CD4-positive, alpha-beta T cell treated with Interleukin-15 for 1 hour (primary cell): ENCODE data around the gene GLI1.
"Not testable (repeated sequence)": the region's sequence is repeated elsewhere in the genome, so short reads cannot be mapped to it uniquely, and the experiment has no call there.

ENCODE experiments used
- DNase-seq: peaks from one replicate; pipeline ENCODE4 v3.0.0-alpha.2; 2020

Gene GLI1

GRCh38 chr12:57459750-57460467, at the start of gene GLI1:
Gene GLI1, plus strand, starts transcription at chr12:57459785. Its CDS starts 3,907 bp downstream, at chr12:57463692.
- no peak for DNase-seq

GRCh38 chr12:57410534-57410933, 49.1 kb upstream of the GLI1 start:
- DNase-seq, result no peak

GRCh38 chr12:57414160-57414559, 45.4 kb upstream of the GLI1 start:
- DNase-seq, result not testable (repeated sequence)

- DNase-seq, result no peak
Observed at GRCh38 chr12:57415088-57415487, 44.5 kb upstream of the GLI1 start.

- DNase-seq, result no peak
Observed at GRCh38 chr12:57416039-57416996, 43.3 kb upstream of the GLI1 start.

- no peak for DNase-seq
Observed at GRCh38 chr12:57418255-57418654, 41.3 kb upstream of the GLI1 start.

GRCh38 chr12:57419495-57419894, 40.1 kb upstream of the GLI1 start:
- DNase-seq, result no peak

GRCh38 chr12:57420482-57420881, 39.1 kb upstream of the GLI1 start:
- no peak for DNase-seq

- not testable (repeated sequence) for DNase-seq
Observed at GRCh38 chr12:57426948-57427347, 32.6 kb upstream of the GLI1 start.

- no peak for DNase-seq
Observed at GRCh38 chr12:57428965-57429364, 30.6 kb upstream of the GLI1 start.

GRCh38 chr12:57429473-57430111, 30.0 kb upstream of the GLI1 start:
- no peak for DNase-seq

GRCh38 chr12:57430112-57430930, 29.3 kb upstream of the GLI1 start:
- no peak for DNase-seq

- peak; percentile 96 for DNase-seq
Observed at GRCh38 chr12:57430931-57431566, 28.5 kb upstream of the GLI1 start, which contains the start of gene R3HDM2. Gene R3HDM2, minus strand, starts transcription at chr12:57431043. Its CDS starts 120,615 bp downstream, at chr12:57310428.

GRCh38 chr12:57431654-57432188, 27.9 kb upstream of the GLI1 start:
- DNase-seq, result no peak

- DNase-seq, result no peak
Observed at GRCh38 chr12:57433370-57433769, 26.2 kb upstream of the GLI1 start.

- DNase-seq, result no peak
Observed at GRCh38 chr12:57434517-57435223, 24.9 kb upstream of the GLI1 start, which contains the start of gene INHBC. Gene INHBC, plus strand, starts transcription at chr12:57434784. Its CDS starts 103 bp downstream, at chr12:57434887.

GRCh38 chr12:57435293-57435692, 24.3 kb upstream of the GLI1 start:
- no peak for DNase-seq

GRCh38 chr12:57438400-57438799, 21.2 kb upstream of the GLI1 start:
- DNase-seq, result no peak

GRCh38 chr12:57439762-57440266, 19.8 kb upstream of the GLI1 start:
- DNase-seq, result no peak

GRCh38 chr12:57441393-57441792, 18.2 kb upstream of the GLI1 start:
- not testable (repeated sequence) for DNase-seq
